Ishikawa (cell line): ENCODE data around the gene LMAN2.

Source experiments
- CEBPB ChIP-seq: IDR thresholded peaks from 2 replicates; pipeline ENCODE4 v1.6.1; 2012
- CREB1 ChIP-seq: IDR thresholded peaks from 2 replicates; pipeline ENCODE4 v1.6.1; 2012; ENCODE audit warnings: low read depth
- EGR1 ChIP-seq: IDR thresholded peaks from 2 replicates; pipeline ENCODE4 v1.6.1; 2012
- EP300 ChIP-seq: IDR thresholded peaks from 2 replicates; pipeline ENCODE4 v1.6.1; 2012; ENCODE audit warnings: borderline replicate concordance
- FOXM1 ChIP-seq: IDR thresholded peaks from 2 replicates; pipeline ENCODE4 v1.6.1; 2012; ENCODE audit warnings: low read depth, borderline replicate concordance
- NFIC ChIP-seq: IDR thresholded peaks from 2 replicates; pipeline ENCODE4 v1.6.1; 2012
- RAD21 ChIP-seq: IDR thresholded peaks from 2 replicates; pipeline ENCODE4 v1.6.1; 2012; ENCODE audit warnings: low read depth
- TAF1 ChIP-seq: IDR thresholded peaks from 2 replicates; pipeline ENCODE4 v1.6.1; 2012; ENCODE audit warnings: low read depth, mild to moderate bottlenecking
- TEAD4 ChIP-seq: IDR thresholded peaks from 2 replicates; pipeline ENCODE4 v1.6.1; 2012
- TF ChIP-seq, protein P1 (sequence below): IDR thresholded peaks from 2 replicates; pipeline ENCODE4 v1.6.1; 2012; ENCODE audit warnings: low read depth, mild to moderate bottlenecking
- TF ChIP-seq, protein P2 (sequence below): IDR thresholded peaks from 2 replicates; pipeline ENCODE4 v1.6.1; 2012
- TF ChIP-seq, protein P3 (sequence below): IDR thresholded peaks from 2 replicates; pipeline ENCODE4 v1.6.1; 2012

DNA sequence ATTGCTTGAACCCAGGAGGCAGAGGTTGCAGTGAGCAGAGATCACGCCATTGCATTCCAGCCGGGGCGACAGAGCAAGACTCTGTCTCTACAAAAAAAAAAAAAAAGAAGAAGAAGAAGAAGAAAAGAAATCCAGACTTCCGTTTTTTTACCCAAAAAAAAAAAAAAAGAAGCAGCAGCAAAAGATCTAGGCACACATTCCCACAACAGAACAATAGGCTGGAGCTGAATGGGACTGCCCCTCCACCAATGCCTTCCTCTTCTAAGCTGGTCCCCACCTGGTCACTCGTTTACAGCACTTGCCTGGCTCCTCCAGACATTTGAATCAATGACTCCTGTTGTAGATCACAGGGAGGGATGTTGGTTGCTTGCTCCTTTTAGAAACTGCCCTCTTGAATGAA is 1.6 kb upstream of the LMAN2 start:
- TF ChIP-seq NFIC (no peak), EGR1 (no peak), CREB1 (no peak), TAF1 (no peak), RAD21 (no peak), TEAD4 (no peak), EP300 (no peak), FOXM1 (no peak), CEBPB (no peak)
- TF ChIP-seq, protein P1, sequence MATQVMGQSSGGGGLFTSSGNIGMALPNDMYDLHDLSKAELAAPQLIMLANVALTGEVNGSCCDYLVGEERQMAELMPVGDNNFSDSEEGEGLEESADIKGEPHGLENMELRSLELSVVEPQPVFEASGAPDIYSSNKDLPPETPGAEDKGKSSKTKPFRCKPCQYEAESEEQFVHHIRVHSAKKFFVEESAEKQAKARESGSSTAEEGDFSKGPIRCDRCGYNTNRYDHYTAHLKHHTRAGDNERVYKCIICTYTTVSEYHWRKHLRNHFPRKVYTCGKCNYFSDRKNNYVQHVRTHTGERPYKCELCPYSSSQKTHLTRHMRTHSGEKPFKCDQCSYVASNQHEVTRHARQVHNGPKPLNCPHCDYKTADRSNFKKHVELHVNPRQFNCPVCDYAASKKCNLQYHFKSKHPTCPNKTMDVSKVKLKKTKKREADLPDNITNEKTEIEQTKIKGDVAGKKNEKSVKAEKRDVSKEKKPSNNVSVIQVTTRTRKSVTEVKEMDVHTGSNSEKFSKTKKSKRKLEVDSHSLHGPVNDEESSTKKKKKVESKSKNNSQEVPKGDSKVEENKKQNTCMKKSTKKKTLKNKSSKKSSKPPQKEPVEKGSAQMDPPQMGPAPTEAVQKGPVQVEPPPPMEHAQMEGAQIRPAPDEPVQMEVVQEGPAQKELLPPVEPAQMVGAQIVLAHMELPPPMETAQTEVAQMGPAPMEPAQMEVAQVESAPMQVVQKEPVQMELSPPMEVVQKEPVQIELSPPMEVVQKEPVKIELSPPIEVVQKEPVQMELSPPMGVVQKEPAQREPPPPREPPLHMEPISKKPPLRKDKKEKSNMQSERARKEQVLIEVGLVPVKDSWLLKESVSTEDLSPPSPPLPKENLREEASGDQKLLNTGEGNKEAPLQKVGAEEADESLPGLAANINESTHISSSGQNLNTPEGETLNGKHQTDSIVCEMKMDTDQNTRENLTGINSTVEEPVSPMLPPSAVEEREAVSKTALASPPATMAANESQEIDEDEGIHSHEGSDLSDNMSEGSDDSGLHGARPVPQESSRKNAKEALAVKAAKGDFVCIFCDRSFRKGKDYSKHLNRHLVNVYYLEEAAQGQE = no peak
- TF ChIP-seq, protein P2, sequence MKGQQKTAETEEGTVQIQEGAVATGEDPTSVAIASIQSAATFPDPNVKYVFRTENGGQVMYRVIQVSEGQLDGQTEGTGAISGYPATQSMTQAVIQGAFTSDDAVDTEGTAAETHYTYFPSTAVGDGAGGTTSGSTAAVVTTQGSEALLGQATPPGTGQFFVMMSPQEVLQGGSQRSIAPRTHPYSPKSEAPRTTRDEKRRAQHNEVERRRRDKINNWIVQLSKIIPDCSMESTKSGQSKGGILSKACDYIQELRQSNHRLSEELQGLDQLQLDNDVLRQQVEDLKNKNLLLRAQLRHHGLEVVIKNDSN = no peak
- TF ChIP-seq, protein P3, sequence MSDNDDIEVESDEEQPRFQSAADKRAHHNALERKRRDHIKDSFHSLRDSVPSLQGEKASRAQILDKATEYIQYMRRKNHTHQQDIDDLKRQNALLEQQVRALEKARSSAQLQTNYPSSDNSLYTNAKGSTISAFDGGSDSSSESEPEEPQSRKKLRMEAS = no peak
